H1 (cell line): Measurements from ENCODE around the gene LGALS4. TPM values are rescaled to one million over a fixed set of nuclear protein-coding genes. Genes with fewer than 3 reads are reported as not detected.

ENCODE experiments used
- KDM4A ChIP-seq: IDR thresholded peaks from one replicate; pipeline ENCODE4 v1.7.1; 2012; ENCODE audit warnings: low read depth, mild to moderate bottlenecking, moderate library complexity, low read length, inconsistent platforms; ENCODE audit not compliant: severe bottlenecking
- polyA plus RNA-seq, 7 experiments: library from polyadenylated mRNA; depleted of rRNA in 3 of 7; stranded (reverse) in 5 of 7; unstranded in 2 of 7; fragments of >200 nt in 5 of 7; fragments of 200-250 nt in 2 of 7; gene quantifications; 1 replicate in 5 of 7; 2 replicates in 1 of 7; 4 replicates in 1 of 7; pipeline versions ENCODE4 v1.2.1 to v1.2.3, GENCODE V29; 2011 to 2013; ENCODE audit warnings: missing spikeins in 2 of 7, mixed read lengths in 2 of 7
- total RNA-seq: library from RNA; stranded (reverse); fragmentation: NEBNext Ultra II Directional; extraction: Animal tissue kit (Norgen Biotek cat#: 25700); gene quantifications from 2 replicates; pipeline ENCODE4 v1.2.1, GENCODE V29; 2021

LGALS4 gene
- total and polyA plus RNA-seq, 2 of the 8 experiments (the other 6 are each of a cell fraction or from before 2014, with no cell fraction given) = 0.32 to 0.37 TPM

GRCh38 chr19:38834590-38834989 is 21.8 kb upstream of the LGALS4 start (continued):
- no peak for TF ChIP-seq KDM4A
- TF ChIP-seq, all 59 proteins: peak for 0
